GM21619 (cell line): ENCODE measurements around the gene HAPLN1.
A peak's percentile ranks its signal among the peaks of the same experiment; 100 is the strongest.

ENCODE experiments used
- ATAC-seq: cut with Tn5 transposase; IDR thresholded peaks from one replicate; pipeline ENCODE4 v1.9.1; 2021; ENCODE audit not compliant: unreplicated experiment

Gene HAPLN1

GRCh38 chr5:83718936-83719495 lies 1.6 kb downstream of the HAPLN1 start:
- no peak for ATAC-seq

GRCh38 chr5:83718195-83718825 lies 2.3 kb downstream of the HAPLN1 start:
- peak; percentile 82 for ATAC-seq

- no peak for ATAC-seq
Observed at GRCh38 chr5:83715236-83716065, 5.2 kb downstream of the HAPLN1 start.

GRCh38 chr5:83714810-83715209 lies 5.8 kb downstream of the HAPLN1 start:
- no peak for ATAC-seq

- ATAC-seq, result peak; percentile 82
Observed at GRCh38 chr5:83711982-83712601, 8.6 kb downstream of the HAPLN1 start.

- no peak for ATAC-seq
Observed at GRCh38 chr5:83709973-83710372, 10.7 kb downstream of the HAPLN1 start.

GRCh38 chr5:83708170-83708569 lies 12.5 kb downstream of the HAPLN1 start:
- ATAC-seq, result no peak

- ATAC-seq, result no peak
Observed at GRCh38 chr5:83703059-83703458, 17.6 kb downstream of the HAPLN1 start.

GRCh38 chr5:83701886-83702285 lies 18.8 kb downstream of the HAPLN1 start:
- ATAC-seq, result no peak

- ATAC-seq, result no peak
Observed at GRCh38 chr5:83689881-83690280, 30.8 kb downstream of the HAPLN1 start.

- ATAC-seq, result no peak
Observed at GRCh38 chr5:83688281-83688680, 32.4 kb downstream of the HAPLN1 start.

- ATAC-seq, result no peak
Observed at GRCh38 chr5:83687124-83687619, 33.5 kb downstream of the HAPLN1 start.

GRCh38 chr5:83686251-83686650 lies 34.4 kb downstream of the HAPLN1 start:
- no peak for ATAC-seq

GRCh38 chr5:83683836-83684235 lies 36.8 kb downstream of the HAPLN1 start:
- ATAC-seq, result no peak

- no peak for ATAC-seq
Observed at GRCh38 chr5:83672646-83673045, 48.0 kb downstream of the HAPLN1 start.

GRCh38 chr5:83672158-83672557 lies 48.5 kb downstream of the HAPLN1 start:
- no peak for ATAC-seq

GRCh38 chr5:83665631-83666030 lies 55.0 kb downstream of the HAPLN1 start:
- ATAC-seq, result no peak

- ATAC-seq, result no peak
Observed at GRCh38 chr5:83662558-83662957, 58.1 kb downstream of the HAPLN1 start.

- ATAC-seq, result no peak
Observed at GRCh38 chr5:83657807-83658525, 62.7 kb downstream of the HAPLN1 start.

- peak; percentile 45 for ATAC-seq
Observed at GRCh38 chr5:83654427-83654994, 66.1 kb downstream of the HAPLN1 start.

- ATAC-seq, result peak; percentile 82
Observed at GRCh38 chr5:83653669-83654068, 67.0 kb downstream of the HAPLN1 start.
